Stimulated activated CD8-positive, alpha-beta memory T cell treated with anti-CD3 and anti-CD28 coated beads, Interleukin-4, amount 100 ng/mL, for 24 hours (primary cell): Measurements from ENCODE around the gene SERBP1.

Experiments used
- DNase-seq: peaks from one replicate; pipeline ENCODE4 v3.0.0-alpha.2; 2020; ENCODE audit warnings: low read depth

The SERBP1 gene

DNA sequence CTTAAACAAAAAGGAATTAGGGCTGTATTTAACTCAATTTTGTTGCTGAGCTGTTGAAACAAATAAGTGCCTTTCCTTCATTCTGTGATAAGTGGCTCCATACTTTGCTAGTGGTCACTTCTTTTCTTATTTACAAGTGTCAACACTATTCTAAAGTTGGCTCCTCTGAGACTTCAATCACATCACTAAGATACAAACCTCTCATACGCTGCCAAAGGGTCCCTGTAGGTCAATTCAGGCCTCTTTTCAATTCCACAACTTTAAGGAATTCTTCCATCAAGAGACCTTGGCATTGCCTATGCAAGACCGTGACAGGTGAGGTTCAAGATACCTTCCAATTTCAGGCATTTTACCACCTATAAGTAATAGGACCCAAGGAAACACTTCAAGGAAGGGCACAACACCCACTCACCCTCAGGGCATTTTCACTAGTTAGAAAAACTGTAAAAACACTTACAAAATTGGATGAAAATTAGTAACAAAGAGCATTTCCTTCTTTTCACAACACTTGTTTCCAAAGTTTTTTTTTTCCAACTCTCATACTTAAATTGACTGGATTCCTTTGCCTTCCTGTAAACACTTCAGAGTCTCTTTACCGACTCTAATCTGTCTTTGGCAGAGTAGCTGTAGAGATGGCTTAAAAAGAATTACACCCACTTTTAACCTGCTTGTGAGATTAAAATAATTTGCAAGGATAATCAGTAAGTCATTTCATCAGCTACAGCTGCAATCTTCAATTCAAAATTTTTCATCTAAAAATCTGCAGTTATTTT, 24.5 kb downstream of the SERBP1 start:
- DNase-seq: no peak

DNA sequence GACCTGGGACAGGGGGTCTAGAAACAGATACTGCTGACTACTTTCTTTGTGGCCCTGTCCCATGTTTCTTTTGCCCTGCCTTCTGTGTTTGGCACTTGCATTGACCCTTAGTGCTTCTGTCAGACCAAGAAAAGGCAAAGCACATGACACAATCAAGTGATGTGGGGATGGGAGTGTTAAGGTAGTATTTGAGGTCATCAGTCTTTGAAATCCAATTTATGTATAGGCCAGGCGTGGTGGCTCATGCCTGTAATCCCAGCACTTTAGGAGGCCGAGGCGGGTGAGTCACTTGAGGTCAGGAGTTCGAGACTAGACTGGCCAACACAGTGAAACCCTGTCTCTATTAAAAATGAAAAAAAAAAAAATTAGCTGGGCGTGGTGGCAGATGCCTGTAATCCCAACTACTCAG, 26.0 kb downstream of the SERBP1 start:
- no peak for DNase-seq

GRCh38 chr1:67401443-67401842, 28.8 kb downstream of the SERBP1 start:
- DNase-seq: no peak

- peak; percentile 18 for DNase-seq
Measured at GRCh38 chr1:67400029-67400786, 30.0 kb downstream of the SERBP1 start.

GRCh38 chr1:67399199-67399993, 30.8 kb downstream of the SERBP1 start:
- DNase-seq: no peak

- no peak for DNase-seq
Measured at GRCh38 chr1:67394548-67394947, 35.7 kb downstream of the SERBP1 start.

- no peak for DNase-seq
Measured at GRCh38 chr1:67393737-67394136, 36.5 kb downstream of the SERBP1 start.

GRCh38 chr1:67393240-67393639, 37.0 kb downstream of the SERBP1 start:
- no peak for DNase-seq

DNA sequence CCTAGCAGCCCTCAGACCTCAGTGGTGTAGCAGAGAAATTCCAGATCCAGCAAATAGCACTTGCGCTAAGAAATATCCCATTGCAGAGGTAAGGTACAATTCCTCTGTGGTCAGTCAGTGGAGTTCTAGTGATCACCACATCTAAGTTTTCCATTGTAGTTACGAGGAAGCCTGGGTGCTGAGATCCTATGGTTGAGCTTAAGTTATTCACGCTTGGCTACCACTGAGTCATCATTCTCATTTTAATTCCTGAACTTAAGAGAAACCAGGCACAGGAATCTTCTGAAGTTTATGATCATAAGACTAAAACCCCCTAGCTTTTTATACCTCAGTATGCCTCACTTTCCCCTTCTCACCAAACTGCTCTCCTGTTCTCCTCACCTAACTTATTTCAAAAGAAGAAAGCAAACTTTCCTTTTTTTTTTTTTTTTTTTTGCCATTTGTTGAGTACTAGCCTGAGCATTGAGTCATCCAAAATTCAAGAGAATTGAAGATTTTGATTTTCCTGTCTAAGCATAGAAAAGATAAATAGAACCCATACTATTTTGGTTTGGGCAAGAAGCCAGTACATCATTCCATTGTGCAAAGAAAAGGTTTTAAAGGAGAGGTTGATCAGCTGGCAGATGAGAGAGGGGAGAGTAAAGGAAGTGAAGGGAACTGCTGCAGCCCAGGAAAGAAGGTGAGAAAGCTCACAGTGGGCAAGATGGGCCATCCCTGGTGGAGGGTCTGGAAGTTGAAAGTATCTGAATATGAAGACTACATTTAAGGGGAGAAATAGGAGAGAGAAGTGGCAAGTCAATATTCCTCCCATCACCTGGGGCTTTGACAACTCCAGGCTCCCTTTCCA, 39.9 kb downstream of the SERBP1 start:
- DNase-seq: no peak

DNA sequence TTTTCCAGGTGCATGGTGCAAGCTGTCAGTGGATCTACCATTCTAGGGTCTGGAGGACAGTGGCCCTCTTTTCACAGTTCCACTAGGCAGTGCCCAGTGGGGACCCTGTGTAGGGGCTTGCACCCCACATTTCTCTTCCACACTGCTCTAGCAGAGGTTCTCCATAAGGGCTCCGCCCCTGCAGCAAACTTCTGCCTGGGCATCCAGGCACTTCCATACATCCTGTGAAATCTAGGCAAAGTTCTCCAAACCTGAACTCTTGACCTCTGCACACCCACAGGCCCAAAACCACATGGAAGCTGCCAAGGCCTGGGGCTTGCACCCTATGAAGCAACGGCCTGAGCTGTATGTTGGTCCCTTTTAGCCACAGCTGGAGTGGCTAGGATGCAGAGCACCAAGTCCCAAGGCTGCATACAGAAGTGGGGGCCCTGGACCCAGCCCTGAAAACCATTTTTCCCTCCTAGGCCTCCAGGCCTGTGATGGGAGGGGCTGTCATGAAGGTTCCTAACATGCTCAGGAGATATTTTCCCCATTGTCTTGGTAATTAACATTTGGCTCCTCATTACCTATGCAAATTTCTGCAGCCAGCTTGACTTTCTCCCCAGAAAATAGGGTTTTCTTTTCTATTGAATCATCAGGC, 46.1 kb downstream of the SERBP1 start:
- DNase-seq: no peak

DNA sequence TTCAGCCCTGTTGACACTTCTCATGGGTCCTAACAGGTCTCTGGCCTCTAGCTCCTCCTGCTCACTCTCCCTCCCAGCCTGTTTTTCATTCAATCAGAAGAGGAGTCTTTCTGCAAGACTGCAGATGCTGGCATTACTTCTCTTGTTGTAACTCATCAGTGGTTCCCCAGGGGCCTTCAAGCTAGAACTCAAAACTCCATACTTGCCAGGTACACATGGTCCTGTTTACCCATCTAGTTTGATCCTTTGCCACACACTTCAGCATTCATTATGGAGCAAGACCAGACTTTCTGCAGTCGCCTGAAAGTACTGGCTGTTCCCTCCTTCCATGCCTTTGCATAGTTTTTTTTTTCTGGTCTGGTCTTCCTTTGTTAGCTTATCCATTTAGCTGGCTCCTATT, 47.9 kb downstream of the SERBP1 start:
- DNase-seq: no peak

DNA sequence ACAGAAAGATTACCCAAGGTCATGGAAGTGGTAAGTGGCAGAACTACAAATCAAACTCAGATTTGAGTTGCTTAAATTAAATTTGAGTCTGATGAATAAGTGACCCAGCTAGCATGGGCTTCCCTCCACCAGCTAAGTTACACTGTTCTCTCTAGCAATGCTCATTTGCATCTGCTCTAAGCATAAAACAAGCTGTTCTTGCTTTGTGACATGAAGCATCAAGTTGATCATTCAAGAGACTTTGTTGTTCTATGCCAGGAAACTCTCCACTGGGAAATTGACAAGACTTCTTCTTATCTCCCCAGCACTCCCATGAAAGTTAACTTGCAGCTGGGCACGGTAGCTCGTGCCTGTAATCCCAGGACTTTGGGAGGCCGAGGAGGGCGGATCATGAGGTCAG, 49.0 kb downstream of the SERBP1 start:
- DNase-seq: no peak

DNA sequence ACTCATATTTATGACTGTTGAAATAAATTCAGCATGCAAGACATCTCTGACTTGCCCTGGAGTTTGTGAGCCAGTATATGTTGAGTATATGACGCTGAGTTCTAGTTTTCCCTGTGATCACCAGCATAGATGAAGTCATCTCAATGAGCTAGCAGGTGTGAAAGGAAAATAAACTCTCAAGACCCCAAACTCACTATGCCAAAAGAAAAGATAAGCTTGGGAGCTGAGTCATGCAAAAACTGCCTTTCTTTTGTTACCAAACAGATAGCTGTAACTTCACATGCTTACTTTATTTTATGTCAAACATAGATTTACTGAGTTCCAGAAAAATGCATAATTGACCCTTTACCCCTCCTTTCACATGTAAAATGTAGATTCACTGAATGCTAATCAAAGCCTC, 52.9 kb downstream of the SERBP1 start:
- DNase-seq: no peak

DNA sequence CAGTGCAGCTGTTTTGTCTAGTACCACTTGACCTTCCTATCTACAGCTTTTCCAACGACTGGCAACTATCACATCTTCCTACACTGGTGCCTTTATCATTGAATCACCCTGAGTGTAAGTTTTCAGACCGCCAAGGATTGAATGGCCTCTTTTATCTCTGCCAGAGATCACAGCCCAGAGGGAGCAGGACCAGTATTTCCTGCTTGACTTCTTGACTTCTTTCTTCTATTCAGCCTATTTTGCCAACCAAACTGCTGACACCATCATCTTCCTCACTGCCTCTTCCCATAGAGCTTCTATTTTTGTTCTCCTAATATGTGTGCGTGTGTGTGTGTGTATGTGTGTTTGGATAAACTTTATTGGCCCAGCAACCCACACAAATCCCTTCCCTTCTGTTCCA, 53.8 kb downstream of the SERBP1 start:
- no peak for DNase-seq

GRCh38 chr1:67372898-67373297, 57.3 kb downstream of the SERBP1 start:
- DNase-seq: no peak

DNA sequence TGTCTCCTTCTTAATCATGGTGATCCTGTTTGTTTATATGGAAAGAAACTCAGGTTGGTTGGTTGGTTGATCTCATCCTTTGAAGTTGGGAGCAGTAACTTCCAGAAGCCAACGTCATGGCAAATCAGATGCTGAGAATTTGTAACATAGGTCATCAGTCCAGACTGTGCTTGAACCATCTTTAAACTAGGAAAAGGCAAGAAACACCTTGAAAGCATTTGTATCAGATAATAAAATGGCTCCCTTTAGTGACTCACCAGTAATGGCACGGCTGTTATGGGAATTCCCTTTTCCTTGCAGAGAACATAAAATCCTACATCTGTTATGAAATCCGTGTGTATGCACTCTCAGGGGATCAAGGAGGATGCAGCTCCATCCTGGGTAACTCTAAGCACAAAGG, 58.1 kb downstream of the SERBP1 start:
- no peak for DNase-seq

DNA sequence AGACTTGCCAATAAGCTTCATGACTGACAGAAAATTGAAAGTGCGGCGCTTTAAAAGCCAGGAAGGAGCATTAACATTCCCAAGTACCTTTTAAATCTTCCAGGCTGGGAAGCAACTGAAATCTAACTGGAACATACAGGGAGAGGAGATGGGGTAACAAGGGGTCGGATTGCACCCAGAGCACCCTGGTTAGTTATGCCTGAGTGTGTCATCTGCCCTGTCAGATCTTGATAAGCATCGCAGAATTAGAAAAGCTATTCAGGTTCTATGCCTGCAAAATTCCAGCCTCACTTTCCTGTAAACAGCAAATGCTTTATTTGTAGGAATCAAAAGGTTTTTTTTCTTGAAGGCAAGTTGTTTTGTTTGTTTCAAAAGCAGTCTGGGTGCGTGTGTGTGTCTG, 58.5 kb downstream of the SERBP1 start:
- DNase-seq: no peak

- no peak for DNase-seq
Measured at GRCh38 chr1:67371043-67371442, 59.2 kb downstream of the SERBP1 start.

DNA sequence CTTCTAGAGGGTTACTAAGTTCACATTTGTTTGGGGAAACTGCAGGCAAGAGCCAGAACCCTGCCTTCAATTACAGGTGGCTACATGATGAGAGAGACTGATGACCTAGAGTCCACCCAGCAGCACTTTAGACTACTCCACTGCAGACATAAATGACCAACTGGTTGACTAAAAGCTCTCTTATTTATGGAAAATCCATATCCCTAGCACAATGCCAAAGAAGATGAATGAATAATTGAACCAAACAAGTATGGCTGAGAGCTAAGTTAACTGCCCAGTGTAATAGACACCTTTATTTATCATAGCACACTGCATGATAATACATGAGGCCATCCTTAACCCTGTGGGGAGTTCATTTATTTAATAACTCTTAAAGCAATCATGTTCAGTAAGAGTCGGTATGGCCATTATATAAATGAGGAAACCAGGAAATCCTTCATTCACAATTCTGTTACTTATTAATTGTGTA, 62.1 kb downstream of the SERBP1 start:
- no peak for DNase-seq

DNA sequence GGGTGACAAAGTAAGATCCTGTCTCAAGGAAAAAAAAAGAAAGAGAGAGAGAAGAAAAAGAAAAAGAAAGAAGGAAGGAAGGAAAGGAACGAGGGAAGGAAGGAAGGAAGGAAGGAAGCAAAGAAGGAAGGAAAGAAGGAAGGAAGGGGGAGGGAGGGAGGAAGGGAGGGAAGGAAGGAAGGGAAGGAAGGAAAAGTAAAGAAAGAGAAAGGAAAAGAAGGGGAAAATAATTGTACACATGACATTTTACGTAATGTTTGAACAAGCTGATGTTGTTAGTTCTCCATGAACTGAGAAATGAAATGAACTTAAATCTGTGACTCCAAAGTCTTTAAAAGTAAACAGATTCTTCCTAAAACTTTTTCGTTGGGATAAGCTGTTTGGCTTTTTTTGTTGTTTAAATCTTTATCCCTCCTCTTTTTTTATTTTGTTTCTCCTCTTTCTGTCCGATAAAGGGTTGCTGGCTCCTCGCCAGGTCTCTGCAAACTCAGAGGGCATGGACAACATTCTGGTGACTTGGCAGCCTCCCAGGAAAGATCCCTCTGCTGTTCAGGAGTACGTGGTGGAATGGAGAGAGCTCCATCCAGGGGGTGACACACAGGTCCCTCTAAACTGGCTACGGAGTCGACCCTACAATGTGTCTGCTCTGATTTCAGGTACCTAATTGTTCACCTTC, 62.7 kb downstream of the SERBP1 start:
- no peak for DNase-seq

GRCh38 chr1:67361641-67362040, 68.6 kb downstream of the SERBP1 start:
- DNase-seq: no peak
